H4 (cell line): Measurements from ENCODE around the gene CARD19. TPM values are rescaled to one million over a fixed set of nuclear protein-coding genes. Genes with fewer than 3 reads are reported as not detected.

Source experiments
- DNase-seq: peaks from one replicate; pipeline ENCODE4 v3.0.0-alpha.2; 2015; ENCODE audit warnings: low spot score
- total RNA-seq: library from RNA; depleted of rRNA; stranded (reverse); fragments of >200 nt; shearing (Covaris generic); gene quantifications from 2 replicates; pipeline ENCODE4 v1.2.3, GENCODE V29; 2014; rRNA removed

CARD19 gene, protein sequence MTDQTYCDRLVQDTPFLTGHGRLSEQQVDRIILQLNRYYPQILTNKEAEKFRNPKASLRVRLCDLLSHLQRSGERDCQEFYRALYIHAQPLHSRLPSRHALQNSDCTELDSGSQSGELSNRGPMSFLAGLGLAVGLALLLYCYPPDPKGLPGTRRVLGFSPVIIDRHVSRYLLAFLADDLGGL
- 63.3 and 72.3 TPM in 2 replicates for total RNA-seq

DNA sequence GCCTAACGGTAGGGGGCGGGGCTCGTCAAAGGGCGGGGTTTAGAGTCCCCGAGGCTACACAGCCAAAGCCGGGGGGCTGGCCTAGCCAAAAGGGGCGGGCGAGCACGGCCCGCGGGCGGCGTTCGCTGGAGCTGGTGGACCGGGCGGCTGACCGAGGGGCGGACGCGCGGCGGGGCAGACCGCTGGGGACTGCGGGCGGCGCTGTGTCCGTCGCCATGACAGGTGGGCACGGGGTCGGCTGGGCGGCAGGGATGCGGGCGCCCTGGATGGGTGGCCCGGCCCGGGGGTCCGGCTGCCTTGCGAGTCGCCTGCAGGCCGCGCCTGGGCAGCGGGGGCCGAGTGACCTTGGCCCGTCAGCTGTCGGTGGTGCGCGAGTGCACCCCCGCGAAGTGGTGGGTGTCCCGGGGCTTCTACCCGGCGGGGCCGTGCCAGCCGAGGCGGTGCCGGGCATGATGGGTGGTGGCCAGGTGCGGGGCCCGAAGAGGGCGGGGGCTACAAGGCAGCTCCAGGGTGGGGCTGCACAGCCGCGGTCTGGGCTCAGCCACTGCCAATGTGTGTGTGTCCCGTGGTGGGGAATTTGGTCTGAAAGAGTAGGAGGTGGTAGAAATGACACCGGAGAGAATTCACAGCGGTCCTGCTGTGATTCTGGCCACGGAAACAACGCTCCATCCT, at the start of gene CARD19:
Gene CARD19, plus strand, starts transcription at position 87 of the 672 bp plus-strand sequence. Its CDS starts 129 bp downstream, at position 216.
- no peak for DNase-seq

DNA sequence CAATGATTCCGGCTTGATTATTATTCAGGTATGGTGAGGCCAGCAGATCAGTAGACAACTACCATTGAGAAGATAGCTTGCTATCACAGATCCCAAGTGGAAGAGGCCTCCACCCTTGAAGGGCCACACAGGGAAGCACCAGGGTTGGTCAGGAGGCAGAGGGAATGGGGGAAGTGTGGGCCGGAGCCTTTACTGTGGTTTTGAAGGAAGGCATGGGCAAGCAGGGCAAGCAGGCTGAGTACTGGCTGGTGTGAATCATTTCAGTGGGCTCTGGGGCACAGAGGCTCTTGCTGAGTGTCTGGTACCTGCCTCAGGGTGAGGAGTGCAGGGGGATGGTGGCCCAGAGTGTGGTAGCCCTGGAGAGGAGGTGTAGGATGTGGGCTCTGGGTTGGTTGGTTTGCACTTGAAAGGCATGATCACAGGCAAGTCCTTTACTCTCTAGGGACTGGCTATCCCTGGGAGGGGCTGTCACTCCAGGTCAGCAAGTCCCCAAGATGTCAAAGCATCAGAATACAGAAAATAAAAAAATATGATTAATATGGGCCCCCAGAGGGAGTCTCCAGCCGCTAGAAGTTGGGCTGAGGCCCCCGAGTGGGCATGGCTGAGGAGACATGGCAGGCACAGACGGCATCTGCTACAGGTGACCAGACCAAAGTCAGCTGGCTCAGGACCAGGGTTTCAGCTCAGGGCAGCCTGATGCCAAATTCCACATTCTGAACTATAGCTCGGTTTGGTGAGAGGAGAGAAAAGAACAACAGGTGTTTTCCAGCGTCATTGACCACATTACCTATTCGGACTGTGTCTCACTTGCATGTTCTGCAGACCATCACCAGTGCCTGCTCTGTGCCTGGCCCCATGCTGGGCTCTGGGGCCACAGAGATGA, 47.2 kb upstream of the CARD19 start:
- no peak for DNase-seq

DNA sequence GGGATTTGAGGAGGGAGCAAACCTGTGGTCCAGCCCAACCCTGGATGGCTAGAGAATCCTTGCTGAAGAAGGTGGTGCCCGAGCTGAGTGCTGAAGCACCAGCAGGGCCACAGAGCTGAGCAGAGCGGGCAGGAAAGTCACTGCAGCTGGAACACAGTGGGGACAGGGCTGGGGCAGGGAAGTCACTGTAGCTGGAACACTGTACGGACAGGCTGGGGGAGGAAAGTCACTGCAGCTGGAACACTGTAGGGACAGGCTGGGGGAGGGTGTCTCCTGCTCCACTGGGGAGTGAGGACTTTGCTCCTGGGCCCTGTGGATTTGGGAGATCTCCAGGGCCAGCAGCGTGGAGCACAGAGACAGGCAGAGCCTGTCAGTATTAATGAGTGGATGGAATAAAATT, 46.5 kb upstream of the CARD19 start:
- no peak for DNase-seq

DNA sequence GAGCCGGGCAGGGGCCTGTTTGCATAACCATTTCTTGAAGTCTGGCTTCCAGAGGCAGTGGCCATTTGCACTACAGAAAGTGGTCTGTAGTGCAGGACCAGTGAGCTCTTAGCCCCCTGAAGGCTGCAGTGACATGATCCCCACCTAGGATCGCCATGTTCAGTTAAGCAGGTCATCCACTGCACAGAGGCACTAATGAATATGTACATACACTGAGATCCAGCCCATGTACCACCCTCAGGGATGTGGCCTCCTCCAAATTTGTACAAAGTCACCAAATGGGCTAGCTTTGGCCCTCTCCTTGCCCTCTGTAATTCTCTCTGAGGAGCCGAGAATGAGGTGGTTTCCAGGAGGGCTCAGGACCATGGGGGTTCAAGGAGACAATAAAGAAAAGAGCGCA, 45.8 kb upstream of the CARD19 start:
- no peak for DNase-seq

DNA sequence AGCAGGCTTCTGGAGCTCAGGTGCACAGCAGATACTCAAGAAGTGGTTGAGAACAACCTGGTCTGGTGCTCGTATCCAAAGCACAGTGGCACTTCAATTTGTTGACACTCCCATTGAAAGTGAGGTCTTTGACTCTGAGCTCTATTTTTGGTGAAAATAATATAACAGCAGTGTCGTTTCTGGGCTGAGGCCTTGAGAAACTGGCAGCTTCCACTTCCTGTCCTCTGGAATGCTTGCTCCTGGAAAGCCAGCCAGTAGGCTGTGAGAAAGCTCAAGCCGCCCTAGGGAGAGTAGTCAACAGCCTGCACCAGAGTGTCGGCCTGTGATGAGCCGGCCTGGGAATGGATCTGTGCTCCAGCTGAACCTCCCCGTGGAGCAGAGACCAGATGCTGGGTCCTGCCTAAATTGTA, 44.3 kb upstream of the CARD19 start:
- DNase-seq = no peak

DNA sequence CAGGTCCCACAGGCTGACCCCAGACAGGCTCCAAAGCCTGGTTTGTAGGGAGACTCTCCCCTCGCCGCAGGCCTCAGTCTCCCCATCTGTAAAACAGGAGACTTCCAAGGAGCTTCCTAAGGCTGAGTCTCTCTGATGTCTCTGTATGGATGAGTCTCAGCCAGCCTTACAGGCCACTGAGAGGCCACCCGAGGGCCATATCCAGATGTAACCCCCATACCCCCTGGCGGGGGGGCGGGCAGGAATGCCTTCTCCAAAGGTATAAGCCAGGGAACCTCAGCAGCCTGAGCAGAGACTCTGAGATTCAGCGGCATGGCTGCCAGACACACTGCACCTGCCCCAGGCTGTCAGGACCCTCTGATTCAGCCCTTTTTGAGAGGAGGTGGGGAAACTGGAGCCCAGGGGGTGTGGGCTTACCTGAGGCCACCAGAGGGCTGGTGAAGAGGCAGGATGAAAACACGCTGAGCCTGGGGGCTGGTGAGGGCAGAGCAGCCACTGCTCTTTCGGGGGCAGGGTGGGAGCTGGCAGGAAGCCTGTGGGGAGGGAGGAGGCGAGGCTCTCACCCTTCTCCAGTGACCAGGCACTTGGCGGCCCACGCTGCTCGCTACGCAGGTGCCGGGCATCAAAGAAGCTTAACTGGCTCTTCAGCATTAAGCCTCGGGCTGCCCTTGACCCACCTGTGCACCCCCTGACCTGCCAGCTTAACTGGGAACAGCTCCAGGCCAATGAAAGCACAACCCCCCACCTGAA, 43.1 kb upstream of the CARD19 start:
- DNase-seq = no peak

DNA sequence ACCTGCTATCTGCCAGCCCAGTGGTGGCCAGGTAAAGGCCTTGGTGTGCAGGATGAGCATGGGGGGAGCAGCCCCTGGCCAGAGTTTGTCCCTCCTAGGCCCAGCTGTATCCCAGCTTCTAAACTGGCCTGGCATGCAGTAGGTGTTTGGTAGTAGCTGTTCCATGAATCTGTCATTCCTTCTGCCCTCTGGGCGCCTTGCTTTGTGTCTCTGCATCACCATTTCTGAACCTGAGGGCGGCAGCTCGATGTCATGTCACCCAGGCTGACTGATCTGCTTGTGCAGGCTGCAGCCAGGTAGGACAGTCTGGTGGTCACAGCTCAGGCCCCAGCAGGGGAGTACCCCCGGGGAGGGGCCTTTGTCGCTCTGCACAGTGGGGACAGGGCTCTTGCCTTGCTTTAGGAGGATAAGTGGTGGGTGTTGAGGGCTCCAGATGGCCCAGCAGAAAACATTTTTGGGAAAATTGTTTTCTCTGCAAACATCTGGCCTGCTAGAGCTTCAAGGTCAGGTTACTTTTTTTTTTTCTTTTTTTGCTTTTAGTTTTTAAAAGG, 42.2 kb upstream of the CARD19 start:
- DNase-seq = no peak

DNA sequence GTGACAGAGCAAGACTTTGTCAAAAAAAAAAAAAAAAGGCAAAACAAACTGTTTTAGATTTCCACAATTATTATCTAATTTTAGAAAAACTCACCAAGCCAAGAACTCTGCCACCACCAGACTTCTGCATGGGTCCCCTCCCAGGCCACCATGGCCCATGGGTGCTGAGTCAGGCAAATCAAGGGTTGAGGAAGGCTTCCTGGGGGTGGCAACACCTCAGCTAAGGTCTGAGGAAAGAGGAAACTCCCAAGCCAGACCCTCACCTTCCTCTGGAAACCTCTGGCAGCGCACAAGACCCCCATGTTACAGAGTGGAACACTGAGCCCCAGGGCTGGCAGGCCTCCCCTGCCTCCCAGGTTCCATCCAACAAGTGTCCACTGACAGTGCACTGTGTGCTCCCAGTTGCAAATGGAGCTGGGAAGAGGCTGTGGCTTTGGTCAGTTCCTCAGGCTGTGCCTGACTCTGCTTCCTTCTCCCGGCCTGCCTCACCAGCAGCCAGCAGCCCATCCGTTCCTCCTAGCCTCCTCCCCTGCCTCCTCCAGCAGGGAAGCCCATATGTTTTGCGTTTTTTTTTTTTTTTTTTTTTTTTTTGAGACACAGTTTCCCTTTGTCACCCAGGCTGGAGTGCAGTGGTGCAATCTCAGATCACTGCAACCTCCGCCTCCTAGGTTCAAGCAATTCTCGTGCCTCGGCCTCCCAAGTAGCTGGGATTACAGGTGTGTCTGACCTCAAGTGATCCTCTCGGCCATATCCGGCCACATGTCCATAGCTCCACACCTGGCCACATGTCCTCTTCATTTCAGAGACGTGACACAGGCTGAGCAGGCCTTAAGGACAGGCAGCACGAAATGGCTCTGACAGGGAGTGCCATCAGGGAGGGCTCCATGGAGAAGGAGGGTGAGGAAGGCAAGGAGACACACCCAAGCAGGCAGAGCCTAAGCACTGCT, 41.0 kb upstream of the CARD19 start:
- DNase-seq = no peak

DNA sequence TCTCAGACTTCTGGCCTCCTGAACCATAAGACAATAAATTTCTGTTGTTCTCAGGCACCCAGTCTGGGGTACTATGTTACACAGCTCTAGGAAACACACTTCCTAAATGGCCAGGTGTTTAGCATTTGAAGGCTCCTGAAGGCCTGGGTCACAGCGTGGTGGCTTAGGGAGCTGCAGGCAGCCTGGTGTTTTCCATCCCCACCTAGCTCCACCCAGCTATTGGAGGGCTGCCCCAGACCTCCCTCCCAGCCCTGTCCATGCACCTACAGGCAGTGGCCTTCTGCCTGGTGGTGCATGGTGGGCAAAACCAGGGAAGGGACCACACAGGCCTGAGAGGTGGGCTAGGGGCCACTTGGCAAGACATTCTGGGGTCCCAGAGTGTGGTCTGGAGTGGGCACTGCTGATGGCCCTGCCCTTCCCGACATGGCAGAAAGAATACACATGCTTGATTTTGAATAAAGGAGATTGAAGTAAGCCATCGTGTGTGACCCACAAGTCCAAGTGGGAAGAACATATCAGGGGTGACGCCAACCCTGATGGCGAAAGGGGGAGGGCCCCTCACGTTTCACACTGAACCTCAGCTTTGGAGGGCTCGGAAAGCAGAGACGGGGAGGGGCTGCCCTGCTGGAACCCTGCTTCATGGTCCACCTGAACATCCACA, 38.8 kb upstream of the CARD19 start:
- DNase-seq = no peak

DNA sequence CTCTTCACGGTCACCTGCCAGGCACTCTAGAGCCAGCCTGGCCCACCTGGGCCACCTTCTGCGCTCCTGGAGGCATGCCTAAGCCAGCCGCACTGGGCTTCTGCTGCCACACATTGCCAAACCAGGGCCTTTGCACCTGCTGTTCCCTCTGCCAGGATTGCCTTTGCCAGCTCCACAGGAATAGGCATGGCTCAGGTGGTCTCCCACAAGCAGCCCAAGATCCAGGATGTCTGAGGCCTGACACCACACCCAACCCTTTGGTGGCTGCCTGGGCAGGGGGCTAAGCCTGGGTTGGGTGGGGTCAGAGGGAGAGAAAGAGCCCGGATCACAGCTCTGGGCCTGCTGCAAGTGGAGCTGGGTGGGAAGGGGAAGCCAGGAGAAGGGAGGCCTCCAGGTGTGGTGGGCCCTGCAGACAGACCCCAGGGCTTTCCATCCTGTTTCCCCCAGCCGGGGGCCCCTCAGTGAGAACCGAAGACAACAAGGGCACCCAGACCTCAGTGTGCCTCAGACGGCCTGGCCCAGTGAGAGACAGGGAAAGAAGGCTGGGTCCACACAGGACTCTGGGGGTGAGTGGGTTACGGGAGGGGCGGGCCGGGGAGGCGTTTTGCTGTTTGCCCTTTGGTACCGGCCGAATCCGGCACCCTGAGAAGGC, 38.2 kb upstream of the CARD19 start:
- DNase-seq = no peak

DNA sequence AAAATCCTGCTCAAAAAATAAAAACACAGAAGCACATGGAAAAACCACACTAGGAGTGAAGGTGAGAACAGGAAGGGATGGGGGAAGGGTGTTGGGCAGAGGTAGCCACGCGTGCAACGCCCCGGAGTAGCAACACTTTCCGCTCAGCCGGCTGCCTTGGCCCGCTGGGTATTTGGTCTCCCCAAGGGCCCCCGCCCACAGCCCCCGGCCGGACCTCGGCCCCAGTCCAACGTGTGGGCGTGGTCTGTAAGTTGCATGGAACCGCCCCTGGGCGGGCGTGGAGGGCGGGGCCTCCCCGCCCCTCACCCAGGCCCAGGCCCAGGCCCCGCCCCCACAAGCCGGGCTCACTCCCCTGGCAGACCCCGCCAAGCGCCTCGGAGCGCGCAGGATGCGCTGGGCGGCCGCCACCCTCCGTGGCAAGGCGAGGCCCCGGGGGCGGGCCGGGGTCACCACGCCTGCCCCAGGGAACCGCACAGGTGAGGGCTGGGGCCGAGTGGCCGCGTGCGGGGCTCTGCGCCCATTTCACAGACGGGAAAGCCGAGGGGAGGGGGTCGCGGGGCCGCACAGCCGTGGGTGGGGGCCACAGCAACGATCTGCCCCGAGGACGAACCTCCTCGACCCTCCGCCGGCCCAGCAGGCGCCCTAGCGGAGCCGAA, 37.5 kb upstream of the CARD19 start, which contains the start of gene SUSD3:
Gene SUSD3, plus strand, starts transcription at position 347 of the 656 bp plus-strand sequence. Its CDS starts 42 bp downstream, at position 389.
- no peak for DNase-seq

DNA sequence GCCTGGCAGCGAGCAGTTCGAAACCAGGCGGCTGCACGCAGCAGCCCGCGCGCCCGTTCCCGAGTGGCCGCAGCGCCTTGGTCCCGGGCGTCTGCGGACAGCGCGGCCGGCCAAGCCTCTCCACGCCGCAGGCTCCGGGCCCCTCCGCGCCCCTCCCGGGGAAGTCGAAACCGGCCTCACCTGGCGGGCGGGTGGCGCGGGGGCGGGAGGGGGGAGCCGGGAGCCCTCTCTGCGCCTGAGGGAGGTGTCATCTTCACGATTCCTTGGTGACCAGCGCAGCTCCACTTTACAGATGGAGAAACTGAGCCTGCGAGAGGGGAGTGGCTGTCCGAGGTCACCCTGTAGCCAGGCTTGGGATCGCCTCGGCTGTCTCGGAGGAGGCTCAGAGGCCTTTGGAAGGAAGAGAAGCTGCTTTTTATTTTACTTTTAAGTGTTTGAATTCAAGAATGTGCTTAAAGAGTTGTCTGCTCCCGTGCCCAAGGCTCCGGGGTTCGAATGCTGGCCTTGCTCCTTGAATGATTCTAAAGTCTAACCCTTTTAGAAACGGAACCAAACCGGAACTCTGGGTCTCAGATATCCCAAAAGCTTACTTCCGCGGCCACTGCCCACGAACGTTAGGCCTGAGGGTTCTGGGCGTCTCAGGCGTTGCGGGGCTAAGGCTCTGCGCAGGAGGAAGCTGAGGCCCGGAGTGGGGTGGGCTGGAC, 36.9 kb upstream of the CARD19 start:
- no peak for DNase-seq

DNA sequence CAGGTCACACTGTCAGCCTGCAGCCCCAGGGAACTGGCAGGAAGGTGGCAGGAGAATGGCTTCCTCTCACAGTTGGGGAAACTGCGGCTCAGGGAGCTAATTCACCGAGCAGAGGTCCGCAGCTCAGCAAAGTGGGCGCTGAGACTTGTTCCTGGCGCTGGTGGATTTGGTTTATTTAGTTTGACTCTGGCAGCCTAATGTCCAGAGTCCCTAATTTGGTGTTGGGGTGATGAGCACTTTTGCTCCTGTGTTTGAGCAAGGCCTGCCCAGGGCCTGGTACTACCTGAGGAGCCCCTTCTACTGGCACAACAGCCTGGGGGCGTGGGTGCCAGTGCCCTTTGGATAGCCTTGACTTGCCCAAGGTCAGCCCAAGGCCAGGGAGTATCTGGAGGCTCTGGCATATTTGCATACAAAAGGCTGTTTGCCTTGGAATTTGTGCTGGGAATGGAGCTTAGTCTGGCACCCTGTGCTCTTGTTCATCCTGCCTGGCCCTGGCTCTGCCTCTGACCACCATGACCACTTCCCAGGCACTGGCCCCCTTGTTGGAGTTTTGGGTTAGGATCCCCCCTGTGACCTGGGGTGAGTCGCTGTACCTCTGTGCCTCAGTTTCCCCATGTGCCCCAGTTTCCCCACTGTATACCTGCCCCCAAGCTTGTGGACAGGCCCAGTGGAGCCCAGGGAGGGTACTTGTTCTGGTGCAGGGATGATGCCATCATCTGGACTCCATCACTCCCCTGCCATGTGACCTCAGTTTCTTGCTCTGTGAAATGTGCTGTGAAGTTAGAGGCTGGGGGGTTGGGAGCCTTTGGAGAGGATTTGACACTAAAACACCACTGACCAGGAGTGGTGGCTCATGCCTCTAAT, 36.1 kb upstream of the CARD19 start:
- DNase-seq = no peak

DNA sequence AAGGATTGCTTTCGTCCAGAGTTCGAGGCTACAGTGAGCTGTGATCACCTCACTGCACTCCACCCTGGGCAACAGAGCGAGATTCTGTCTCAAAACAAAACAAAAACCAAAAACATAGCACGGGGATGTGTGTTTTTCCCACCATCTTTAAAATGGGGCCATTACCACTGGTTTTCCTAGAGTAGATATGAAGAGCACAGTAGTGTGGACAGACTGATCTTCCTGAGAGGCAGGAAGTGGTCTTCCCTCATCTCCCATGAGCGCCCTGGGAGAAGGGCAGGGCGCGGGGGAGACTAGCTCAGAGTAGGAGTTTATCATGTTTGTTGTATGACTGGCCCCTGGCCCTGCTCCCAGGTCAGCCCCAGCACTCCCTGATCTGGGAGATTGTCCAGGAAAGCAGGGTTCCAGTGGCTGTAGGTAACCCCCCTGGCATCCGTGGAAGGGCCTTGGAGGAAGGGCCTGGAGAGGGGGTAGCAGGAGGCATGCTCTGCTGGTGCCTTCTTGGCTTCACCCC, 35.2 kb upstream of the CARD19 start:
- no peak for DNase-seq

DNA sequence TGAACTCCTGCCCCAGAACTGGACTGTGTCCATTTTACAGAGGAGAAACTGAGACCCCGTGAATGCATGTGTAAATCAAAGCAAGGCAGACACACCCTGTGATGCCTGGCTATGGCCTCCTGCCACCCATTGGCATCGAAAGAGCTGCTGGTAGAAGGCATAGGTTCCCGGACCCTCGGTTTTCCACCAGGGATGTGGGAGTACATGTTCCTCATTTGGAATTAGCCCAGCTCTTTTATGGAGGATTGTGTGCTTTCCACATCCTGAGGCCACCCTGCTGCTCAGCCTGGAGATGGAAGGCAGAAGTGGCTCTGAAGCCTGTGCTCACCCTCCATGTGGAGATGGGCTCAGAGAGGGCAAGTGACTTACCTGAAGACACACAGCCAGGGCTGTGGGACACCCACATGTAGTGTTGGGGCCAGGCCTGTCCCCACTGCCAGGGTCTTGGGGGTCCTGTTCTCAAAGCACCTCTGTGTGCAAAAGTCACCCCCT, 34.7 kb upstream of the CARD19 start:
- no peak for DNase-seq
